DOHH2 (cell line): Measurements from ENCODE around the gene PARP15.

Experiments
- CTCF ChIP-seq: fragments of 200-600 bp; sonication (generic); IDR thresholded peaks from one replicate; pipeline ENCODE4 v1.5.1; 2014; ENCODE audit warnings: antibody characterized with exemption, mild to moderate bottlenecking, low read depth, low read length; ENCODE audit not compliant: poor library complexity, severe bottlenecking
- EZH2phosphoT487 ChIP-seq: fragments of 200-600 bp; sonication (generic); IDR thresholded peaks from 2 replicates; pipeline ENCODE4 v1.6.1; 2017; ENCODE audit warnings: borderline replicate concordance, mild to moderate bottlenecking, antibody characterized with exemption, low read length, moderate library complexity, mixed read lengths

DNA sequence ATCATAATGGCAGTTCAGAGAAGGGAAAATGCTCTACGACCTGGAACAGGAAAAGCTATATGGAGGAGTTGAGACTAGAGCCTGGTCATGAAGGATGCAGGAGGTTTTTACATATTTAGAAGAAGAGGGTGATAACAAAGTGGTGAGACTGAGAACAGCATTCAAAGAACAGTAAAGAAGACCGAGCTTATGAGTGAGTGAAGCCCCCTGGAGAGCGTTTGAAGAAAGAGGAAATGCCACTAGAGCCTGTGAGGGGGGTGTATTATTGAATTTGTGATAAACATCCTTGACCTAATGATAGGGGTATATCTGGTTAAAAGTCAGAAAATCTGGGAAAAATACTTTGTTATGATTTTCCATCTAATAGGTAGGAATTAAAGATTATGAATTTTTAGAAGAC, 17.5 kb upstream of the PARP15 start:
- TF ChIP-seq CTCF = no peak
- TF ChIP-seq EZH2phosphoT487 = no peak
